Neural cell (in vitro differentiated cells): ENCODE measurements around the gene GMEB2. TPM values are rescaled to one million over a fixed set of nuclear protein-coding genes. Genes with fewer than 3 reads are reported as not detected.

Source experiments
- H2AFZ ChIP-seq: fragments of 200-600, 300-800 bp; sonication (generic), shearing (Covaris generic); 2 replicates; pipeline ENCODE4 v1.6.0; 2014; ENCODE audit warnings: low read depth, mild to moderate bottlenecking, antibody characterized with exemption, low read length, moderate library complexity
- H3F3A ChIP-seq: fragments of 200-600 bp; shearing (Covaris generic); 2 replicates; pipeline ENCODE4 v1.6.1; 2016; ENCODE audit warnings: mild to moderate bottlenecking, moderate library complexity, mixed read lengths, antibody characterized with exemption, low read length; ENCODE audit not compliant: insufficient read depth, poor library complexity, severe bottlenecking
- H3K27ac ChIP-seq: fragments of 200-600, 300-800 bp; sonication (generic), shearing (Covaris generic); 2 replicates; pipeline ENCODE4 v1.5.1; 2014; ENCODE audit warnings: mild to moderate bottlenecking, low read length, moderate library complexity
- H3K27me3 ChIP-seq: fragments of 300-800, 200-600 bp; sonication (generic), shearing (Covaris generic); 2 replicates; pipeline ENCODE4 v1.6.0; 2014; ENCODE audit warnings: mild to moderate bottlenecking, low read depth, low read length, moderate library complexity; ENCODE audit not compliant: insufficient read depth
- H3K36me3 ChIP-seq: fragments of 300-800, 200-600 bp; sonication (generic), shearing (Covaris generic); 2 replicates; pipeline ENCODE4 v1.5.1; 2014; ENCODE audit warnings: mild to moderate bottlenecking, antibody characterized with exemption, low read length, moderate library complexity; ENCODE audit not compliant: insufficient read depth
- H3K4me2 ChIP-seq: fragments of 300-800, 200-600 bp; sonication (generic), shearing (Covaris generic); 2 replicates; pipeline ENCODE4 v1.6.0; 2014; ENCODE audit warnings: mild to moderate bottlenecking, low read length
- H3K4me3 ChIP-seq: fragments of 300-800, 200-600 bp; sonication (generic), shearing (Covaris generic); 2 replicates; pipeline ENCODE4 v1.5.1; 2014; ENCODE audit warnings: mild to moderate bottlenecking, low read length, moderate library complexity
- H3K79me2 ChIP-seq: fragments of 200-600 bp; shearing (Covaris generic); replicated peaks from 2 replicates; pipeline ENCODE4 v1.6.0; 2014; ENCODE audit warnings: mild to moderate bottlenecking, low read length, moderate library complexity; ENCODE audit not compliant: insufficient read depth
- H3K9ac ChIP-seq: fragments of 300-800, 200-600 bp; sonication (generic), shearing (Covaris generic); 2 replicates; pipeline ENCODE4 v1.6.1; 2016; ENCODE audit warnings: mild to moderate bottlenecking, low read length, mixed read lengths
- H3K9me2 ChIP-seq: fragments of 200-600 bp; shearing (Covaris generic); 2 replicates; pipeline ENCODE4 v1.6.1; 2016; ENCODE audit warnings: mild to moderate bottlenecking, low read length, mixed read lengths; ENCODE audit not compliant: insufficient read depth
- H3K9me3 ChIP-seq: fragments of 200-600, 300-800 bp; sonication (generic), shearing (Covaris generic); 2 replicates; pipeline ENCODE4 v1.6.1; 2016; ENCODE audit warnings: mild to moderate bottlenecking, mixed run types, low read length, moderate library complexity, mixed read lengths
- H4K20me1 ChIP-seq: fragments of 200-600 bp; shearing (Covaris generic); 2 replicates; pipeline ENCODE4 v1.6.1; 2016; ENCODE audit warnings: mild to moderate bottlenecking, mixed run types; ENCODE audit not compliant: insufficient read depth
- EP300 ChIP-seq: fragments of 450-650 bp; conservative IDR thresholded peaks from 2 replicates; pipeline ENCODE4 v1.6.1; 2014; ENCODE audit warnings: antibody characterized with exemption, mild to moderate bottlenecking, moderate library complexity; ENCODE audit not compliant: poor library complexity, severe bottlenecking
- EZH2 ChIP-seq: fragments of 200-600, 300-800 bp; shearing (Covaris generic), sonication (generic); IDR thresholded peaks from 2 replicates; pipeline ENCODE4 v1.6.1; 2014; ENCODE audit warnings: antibody characterized with exemption, low read length, borderline replicate concordance, mild to moderate bottlenecking; ENCODE audit not compliant: insufficient read depth, poor library complexity, severe bottlenecking
- MXI1 ChIP-seq: fragments of 450-650 bp; conservative IDR thresholded peaks from 2 replicates; pipeline ENCODE4 v1.6.1; 2014; ENCODE audit warnings: antibody characterized with exemption, mild to moderate bottlenecking; ENCODE audit not compliant: poor library complexity, severe bottlenecking
- POLR2AphosphoS5 ChIP-seq: IDR thresholded peaks from 2 replicates; pipeline ENCODE4 v1.6.1; 2012
- RAD21 ChIP-seq: fragments of 450-650 bp; conservative IDR thresholded peaks from 2 replicates; pipeline ENCODE4 v1.6.1; 2014; ENCODE audit warnings: antibody characterized with exemption, mild to moderate bottlenecking, moderate library complexity
- SMC3 ChIP-seq: fragments of 450-650 bp; conservative IDR thresholded peaks from 2 replicates; pipeline ENCODE4 v1.6.1; 2014; ENCODE audit warnings: antibody characterized with exemption, mild to moderate bottlenecking, moderate library complexity; ENCODE audit not compliant: poor library complexity
- TAF1 ChIP-seq: IDR thresholded peaks from 2 replicates; pipeline ENCODE4 v1.6.1; 2012; ENCODE audit warnings: low read depth
- polyA plus RNA-seq: library from polyadenylated mRNA; depleted of rRNA; stranded (reverse); fragments of >200 nt; gene quantifications from 2 replicates; pipeline ENCODE4 v1.2.3, GENCODE V29; 2014
- TF ChIP-seq, protein P1 (sequence below): fragments of 450-650 bp; IDR thresholded peaks from 2 replicates; pipeline ENCODE4 v1.5.1; 2014; ENCODE audit warnings: antibody characterized with exemption, mild to moderate bottlenecking, moderate library complexity; ENCODE audit not compliant: poor library complexity, severe bottlenecking
- TF ChIP-seq, protein P2 (sequence below): IDR thresholded peaks from 2 replicates; pipeline ENCODE4 v1.6.1; 2012; ENCODE audit warnings: borderline replicate concordance

The GMEB2 gene
- polyA plus RNA-seq, 1 donor from 2014 or later: 13.7 TPM

DNA sequence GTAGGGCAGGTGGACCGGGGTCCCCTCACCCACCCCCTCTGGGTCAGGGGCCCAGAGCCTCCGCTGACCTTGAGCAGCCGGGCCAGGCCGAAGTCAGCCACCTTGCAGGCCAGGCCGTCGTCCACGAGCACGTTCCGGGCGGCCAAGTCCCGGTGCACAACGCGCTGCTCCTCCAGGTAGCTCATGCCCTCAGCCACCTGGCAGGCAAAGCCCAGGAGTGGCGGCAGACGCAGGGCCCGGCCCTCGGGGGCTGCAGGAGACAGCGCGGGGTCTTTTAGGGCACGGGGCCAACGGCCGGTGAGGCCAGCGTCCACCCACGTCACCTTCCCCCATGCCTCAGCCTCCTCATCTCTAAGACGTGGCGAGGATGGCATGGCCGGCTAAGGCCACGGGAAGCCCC, 85.5 kb downstream of the GMEB2 start:
- no peak overlapping the region for H3K9ac ChIP-seq
- no peaks in the 10 kb centered on the region for H4K20me1 ChIP-seq
- no peak overlapping the region for H3K27ac ChIP-seq
- no peaks in the 10 kb centered on the region for H3K79me2 ChIP-seq
- no peaks in the 10 kb centered on the region for H3F3A ChIP-seq
- no peaks in the 10 kb centered on the region for H3K27me3 ChIP-seq
- no peak overlapping the region for H3K4me2 ChIP-seq
- no peak overlapping the region for H2AFZ ChIP-seq
- H3K36me3 ChIP-seq: no peaks in the 10 kb centered on the region
- TF ChIP-seq MXI1 (no peak), SMC3 (no peak), TAF1 (no peak), EZH2 (no peak), POLR2AphosphoS5 (no peak), EP300 (no peak), RAD21 (no peak)
- TF ChIP-seq, protein P1, sequence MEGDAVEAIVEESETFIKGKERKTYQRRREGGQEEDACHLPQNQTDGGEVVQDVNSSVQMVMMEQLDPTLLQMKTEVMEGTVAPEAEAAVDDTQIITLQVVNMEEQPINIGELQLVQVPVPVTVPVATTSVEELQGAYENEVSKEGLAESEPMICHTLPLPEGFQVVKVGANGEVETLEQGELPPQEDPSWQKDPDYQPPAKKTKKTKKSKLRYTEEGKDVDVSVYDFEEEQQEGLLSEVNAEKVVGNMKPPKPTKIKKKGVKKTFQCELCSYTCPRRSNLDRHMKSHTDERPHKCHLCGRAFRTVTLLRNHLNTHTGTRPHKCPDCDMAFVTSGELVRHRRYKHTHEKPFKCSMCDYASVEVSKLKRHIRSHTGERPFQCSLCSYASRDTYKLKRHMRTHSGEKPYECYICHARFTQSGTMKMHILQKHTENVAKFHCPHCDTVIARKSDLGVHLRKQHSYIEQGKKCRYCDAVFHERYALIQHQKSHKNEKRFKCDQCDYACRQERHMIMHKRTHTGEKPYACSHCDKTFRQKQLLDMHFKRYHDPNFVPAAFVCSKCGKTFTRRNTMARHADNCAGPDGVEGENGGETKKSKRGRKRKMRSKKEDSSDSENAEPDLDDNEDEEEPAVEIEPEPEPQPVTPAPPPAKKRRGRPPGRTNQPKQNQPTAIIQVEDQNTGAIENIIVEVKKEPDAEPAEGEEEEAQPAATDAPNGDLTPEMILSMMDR: no peak
- TF ChIP-seq, protein P2, sequence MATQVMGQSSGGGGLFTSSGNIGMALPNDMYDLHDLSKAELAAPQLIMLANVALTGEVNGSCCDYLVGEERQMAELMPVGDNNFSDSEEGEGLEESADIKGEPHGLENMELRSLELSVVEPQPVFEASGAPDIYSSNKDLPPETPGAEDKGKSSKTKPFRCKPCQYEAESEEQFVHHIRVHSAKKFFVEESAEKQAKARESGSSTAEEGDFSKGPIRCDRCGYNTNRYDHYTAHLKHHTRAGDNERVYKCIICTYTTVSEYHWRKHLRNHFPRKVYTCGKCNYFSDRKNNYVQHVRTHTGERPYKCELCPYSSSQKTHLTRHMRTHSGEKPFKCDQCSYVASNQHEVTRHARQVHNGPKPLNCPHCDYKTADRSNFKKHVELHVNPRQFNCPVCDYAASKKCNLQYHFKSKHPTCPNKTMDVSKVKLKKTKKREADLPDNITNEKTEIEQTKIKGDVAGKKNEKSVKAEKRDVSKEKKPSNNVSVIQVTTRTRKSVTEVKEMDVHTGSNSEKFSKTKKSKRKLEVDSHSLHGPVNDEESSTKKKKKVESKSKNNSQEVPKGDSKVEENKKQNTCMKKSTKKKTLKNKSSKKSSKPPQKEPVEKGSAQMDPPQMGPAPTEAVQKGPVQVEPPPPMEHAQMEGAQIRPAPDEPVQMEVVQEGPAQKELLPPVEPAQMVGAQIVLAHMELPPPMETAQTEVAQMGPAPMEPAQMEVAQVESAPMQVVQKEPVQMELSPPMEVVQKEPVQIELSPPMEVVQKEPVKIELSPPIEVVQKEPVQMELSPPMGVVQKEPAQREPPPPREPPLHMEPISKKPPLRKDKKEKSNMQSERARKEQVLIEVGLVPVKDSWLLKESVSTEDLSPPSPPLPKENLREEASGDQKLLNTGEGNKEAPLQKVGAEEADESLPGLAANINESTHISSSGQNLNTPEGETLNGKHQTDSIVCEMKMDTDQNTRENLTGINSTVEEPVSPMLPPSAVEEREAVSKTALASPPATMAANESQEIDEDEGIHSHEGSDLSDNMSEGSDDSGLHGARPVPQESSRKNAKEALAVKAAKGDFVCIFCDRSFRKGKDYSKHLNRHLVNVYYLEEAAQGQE: no peak
- H3K9me2 ChIP-seq: no peaks in the 10 kb centered on the region
- no peak overlapping the region for H3K4me3 ChIP-seq
- no peaks in the 10 kb centered on the region for H3K9me3 ChIP-seq

DNA sequence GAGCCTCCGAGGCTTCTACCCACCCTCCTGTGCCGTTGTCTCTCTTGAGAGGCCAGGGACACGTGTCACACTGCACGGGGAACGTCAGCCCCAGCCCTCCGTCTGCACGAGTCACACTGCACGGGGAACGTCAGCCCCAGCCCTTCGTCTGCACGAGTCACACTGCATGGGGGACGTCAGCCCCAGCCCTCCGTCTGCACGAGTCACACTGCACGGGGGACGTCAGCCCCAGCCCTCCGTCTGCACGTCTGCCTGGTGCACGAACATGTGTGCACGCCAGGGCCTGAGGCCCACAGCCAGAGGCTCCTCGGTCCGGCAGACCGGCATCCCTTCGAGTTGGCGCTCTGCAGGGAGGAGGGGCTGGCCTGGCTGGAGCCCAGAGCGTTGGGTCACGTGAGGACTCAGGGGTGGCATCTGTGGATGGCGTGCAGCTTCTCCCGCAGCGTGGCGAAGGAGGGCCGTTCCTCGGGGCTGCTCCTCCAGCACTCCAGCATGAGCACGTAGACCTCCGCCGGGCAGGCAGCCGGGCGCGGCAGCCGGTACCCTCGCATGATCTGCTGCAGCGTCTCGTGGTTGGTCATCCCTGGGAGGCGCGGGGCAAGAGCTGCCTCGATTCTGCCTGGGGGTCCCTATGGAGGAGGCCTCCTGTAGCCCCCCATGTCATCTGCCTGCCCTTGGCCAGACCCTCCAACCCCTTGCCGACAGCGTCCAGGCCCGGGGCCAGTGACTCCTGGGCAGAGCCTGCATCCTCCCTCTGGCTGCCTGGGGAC, 86.3 kb downstream of the GMEB2 start:
- Histone ChIP-seq H3K4me3 (no peak overlapping the region), H3F3A (no peaks in the 10 kb centered on the region), H4K20me1 (no peaks in the 10 kb centered on the region), H3K27ac (no peak overlapping the region), H3K27me3 (no peaks in the 10 kb centered on the region), H3K9me3 (no peaks in the 10 kb centered on the region), H3K36me3 (no peaks in the 10 kb centered on the region), H3K79me2 (no peaks in the 10 kb centered on the region), H3K9ac (no peak overlapping the region), H3K9me2 (no peaks in the 10 kb centered on the region), H2AFZ (no peak overlapping the region), H3K4me2 (no peak overlapping the region)
- TF ChIP-seq RAD21: no peak
- peak; percentile 23 for TF ChIP-seq POLR2AphosphoS5
